GM12801 (cell line): Measurements from ENCODE around the gene SART3.

Experiments
- TF ChIP-seq, protein P1 (sequence below): IDR thresholded peaks from one replicate; pipeline ENCODE4 v1.5.1; 2011; ENCODE audit warnings: control low read depth; ENCODE audit not compliant: insufficient read length; ENCODE audit errors: extremely low read depth

The SART3 gene

DNA sequence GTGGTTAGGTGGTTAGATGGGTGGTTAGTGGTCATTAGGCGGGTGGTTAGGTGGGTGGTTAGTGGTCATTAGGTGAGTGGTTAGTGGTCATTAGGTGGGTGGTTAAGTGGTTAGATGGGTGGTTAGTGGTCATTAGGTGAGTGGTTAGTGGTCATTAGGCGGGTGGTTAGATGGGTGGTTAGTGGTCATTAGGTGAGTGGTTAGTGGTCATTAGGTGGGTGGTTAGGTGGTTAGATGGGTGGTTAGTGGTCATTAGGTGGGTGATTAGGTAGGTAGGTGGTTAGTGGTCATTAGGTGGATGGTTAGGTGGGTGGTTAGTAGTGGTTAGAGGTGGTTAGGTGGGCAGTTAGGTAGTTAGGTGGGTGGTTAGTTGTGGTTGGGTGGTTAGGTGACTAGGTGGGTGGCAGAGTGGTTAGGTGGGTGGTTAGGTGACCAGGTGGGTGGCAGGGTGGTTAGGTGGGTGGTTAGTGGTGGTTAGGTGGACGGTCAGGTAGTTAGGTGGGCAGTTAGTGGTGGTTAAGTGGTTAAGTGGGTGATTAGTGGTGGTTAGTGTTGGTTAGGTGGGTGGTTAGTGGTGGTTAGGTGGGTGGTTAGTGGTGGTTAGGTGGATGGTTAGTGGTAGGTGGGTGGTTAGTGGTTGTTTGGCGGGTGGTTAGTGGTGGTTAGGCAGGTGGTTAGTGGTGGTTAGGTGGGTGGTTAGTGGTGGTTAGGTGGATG lies 44.9 kb upstream of the SART3 start:
- TF ChIP-seq, protein P1, sequence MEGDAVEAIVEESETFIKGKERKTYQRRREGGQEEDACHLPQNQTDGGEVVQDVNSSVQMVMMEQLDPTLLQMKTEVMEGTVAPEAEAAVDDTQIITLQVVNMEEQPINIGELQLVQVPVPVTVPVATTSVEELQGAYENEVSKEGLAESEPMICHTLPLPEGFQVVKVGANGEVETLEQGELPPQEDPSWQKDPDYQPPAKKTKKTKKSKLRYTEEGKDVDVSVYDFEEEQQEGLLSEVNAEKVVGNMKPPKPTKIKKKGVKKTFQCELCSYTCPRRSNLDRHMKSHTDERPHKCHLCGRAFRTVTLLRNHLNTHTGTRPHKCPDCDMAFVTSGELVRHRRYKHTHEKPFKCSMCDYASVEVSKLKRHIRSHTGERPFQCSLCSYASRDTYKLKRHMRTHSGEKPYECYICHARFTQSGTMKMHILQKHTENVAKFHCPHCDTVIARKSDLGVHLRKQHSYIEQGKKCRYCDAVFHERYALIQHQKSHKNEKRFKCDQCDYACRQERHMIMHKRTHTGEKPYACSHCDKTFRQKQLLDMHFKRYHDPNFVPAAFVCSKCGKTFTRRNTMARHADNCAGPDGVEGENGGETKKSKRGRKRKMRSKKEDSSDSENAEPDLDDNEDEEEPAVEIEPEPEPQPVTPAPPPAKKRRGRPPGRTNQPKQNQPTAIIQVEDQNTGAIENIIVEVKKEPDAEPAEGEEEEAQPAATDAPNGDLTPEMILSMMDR: no peak

DNA sequence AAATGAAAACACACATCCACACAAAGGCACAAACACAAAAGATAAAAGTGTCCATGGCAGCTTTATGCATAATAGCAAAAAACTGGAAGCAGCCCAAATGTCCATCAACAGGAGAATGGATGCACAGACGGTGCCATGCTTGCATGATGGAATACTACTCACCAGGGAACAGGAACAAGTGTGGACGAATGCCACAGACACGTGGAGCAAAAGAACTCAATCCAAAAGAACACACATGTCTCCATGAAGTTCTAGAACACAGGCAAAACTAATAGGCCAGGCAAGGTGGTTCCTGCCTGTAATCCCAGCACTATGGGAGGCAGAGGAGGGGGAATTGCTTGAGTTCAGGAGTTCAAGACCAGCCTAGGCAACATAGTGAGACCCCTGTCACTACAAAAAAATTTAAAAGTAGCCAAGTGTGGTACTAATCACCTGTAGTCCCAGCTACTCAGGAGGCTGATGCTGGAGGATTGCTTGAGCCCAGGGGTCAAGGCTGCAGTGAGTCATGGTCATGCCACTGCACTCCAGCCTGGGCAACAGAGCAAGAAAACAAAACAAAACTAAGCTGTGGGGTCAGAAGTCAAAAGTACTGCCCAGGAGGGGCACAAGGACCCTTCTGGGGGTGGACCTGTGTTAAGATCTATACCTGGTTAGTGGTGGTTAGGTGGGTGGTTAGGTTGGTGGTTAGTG lies 44.2 kb upstream of the SART3 start:
- TF ChIP-seq, protein P1: no peak

DNA sequence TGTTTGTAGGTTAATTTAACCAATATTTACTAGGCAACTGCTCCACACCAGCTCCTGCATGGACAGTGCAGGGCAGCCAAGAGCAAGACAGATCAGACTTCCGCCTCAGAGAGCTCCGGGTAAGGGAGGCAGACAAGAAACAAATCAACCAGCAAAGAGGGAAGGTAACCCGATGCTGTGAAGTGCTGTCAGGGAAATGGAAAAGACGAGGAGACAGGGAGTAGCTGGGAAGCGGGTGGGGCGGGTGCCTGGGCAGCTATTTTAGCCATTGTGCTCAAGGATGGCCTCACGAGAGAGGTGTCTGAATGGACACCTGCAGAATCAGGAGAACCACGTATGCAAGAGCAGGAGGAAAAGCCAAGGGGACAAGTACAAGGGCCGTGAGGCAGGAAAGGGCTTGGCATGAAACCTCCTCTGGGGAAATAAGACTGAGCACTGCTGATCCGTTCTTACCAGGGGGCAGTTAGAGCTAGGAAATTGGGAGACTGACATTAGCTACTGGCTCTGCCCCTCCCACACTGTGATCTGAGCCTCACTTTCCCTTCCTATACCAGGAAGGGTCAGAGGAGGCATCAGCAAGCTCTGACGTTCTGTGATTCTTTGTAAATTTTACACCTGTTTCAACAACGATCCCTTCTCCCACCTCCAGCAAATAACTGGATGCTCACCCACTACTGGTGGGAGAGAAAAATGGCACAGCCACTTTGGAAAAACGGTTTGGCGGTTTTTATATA lies 43.4 kb upstream of the SART3 start:
- TF ChIP-seq, protein P1: no peak

DNA sequence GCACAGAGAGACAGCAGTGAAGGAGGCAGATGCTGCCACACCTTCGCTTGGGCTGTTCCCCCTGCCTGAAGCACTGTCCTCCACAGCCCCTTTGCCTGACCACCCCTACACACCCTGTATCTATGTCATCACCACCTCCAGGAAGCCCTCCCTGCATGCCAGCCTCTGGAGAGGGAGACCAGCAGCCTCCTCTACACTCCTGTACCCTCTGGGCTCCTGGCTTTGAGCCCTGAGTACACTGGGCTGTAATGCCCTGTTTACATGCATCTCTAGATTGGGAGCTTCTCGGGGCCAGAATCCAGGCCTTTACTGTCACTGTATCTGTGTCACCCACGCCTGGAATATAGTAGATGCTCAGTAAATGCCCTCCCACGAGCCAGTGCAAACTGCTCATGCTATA lies 42.8 kb upstream of the SART3 start:
- TF ChIP-seq, protein P1: no peak

DNA sequence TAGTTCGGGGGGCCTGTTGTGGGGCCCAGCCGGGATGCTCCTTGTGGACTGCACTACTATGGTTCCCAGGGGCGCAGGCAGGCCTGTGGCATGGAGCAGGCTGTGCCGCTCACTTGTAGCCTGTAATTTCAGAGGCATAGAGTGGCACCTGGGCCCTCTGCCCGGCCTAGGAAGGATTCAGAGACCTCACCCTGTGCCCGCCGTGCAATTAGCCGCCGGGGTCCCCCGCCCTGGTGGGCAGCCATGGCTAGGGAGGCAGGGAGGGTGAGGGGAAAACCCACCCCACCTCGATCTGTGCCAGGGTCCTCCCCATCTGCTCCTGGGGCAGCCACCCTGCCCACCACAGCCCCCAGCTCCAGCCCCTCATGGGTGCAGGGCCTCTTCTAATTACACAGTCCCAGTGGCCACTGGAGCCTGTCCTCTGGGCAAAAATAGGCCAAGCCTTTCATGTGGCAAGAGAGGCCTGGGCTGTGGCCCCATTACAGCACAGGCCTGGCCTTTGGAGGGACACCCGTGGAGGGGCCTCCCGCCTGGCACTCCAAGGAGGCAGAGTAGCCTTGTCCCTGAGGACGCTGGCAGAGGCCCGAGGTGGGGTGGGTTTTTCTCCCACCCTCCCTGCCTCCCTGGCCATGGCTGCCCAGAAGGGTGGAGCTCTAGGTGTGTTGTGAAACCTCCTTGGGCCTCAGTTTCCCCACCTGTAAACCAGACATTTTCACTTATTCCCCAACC lies 42.2 kb upstream of the SART3 start:
- TF ChIP-seq, protein P1: no peak

DNA sequence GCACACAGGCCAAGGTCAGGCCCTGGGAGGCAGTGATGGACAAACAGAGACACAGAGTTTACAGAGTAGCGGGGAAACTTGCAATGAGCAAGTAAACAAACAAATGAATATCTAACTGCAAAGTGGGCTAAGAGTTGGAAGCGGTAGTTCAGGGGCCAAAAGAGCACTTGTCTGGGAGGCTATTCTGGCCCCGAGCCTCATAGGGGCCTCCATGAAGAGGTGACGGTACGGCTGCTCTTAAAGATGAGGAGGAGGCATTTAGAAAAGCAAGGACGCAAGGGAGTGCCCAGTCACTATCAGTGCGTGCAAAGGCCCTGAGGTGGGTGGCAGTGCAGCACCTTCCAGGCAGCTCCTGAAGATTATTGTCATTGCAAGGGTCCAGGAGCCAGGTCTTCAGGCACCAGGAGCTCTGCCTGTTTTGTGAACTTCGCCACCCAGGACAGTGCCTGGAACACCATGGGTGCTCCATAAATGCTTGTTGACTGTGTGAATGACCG lies 41.3 kb upstream of the SART3 start:
- TF ChIP-seq, protein P1: no peak

DNA sequence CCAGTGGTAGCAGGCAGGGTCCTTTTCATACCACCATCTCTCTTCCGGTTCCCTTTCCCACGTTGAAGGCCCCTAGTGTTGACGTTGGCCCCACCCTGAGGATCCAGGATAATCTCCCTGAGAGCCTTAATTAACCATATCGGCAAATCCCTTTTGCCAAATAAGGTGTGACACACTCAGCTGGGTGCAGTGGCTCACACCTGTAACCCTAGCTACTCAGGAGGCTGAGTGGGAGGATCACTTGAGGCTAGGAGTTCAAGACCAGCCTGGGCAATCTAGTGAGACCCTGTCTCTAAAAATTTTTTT lies 39.7 kb upstream of the SART3 start:
- TF ChIP-seq, protein P1: no peak
